Suprapubic skin (tissue), 4 donors: ENCODE data around the gene CLASRP. TPM values are rescaled to one million over a fixed set of nuclear protein-coding genes. Genes with fewer than 3 reads are reported as not detected.

ENCODE experiments used
- DNase-seq, 2 donors: peaks; one replicate each; pipeline ENCODE4 v3.0.0-alpha.2; 2019; ENCODE audit warnings: low spot score in 2 of 2
- H3K27ac ChIP-seq: fragments of 200-600 bp; sonication (generic); one replicate; pipeline ENCODE4 v1.5.1; 2019
- H3K27me3 ChIP-seq: fragments of 200-600 bp; sonication (generic); one replicate; pipeline ENCODE4 v1.5.1; 2019
- H3K36me3 ChIP-seq: fragments of 200-600 bp; sonication (generic); one replicate; pipeline ENCODE4 v1.5.1; 2019
- H3K4me1 ChIP-seq: fragments of 200-600 bp; sonication (generic); one replicate; pipeline ENCODE4 v1.5.1; 2019
- H3K4me3 ChIP-seq: fragments of 200-600 bp; sonication (generic); one replicate; pipeline ENCODE4 v1.5.1; 2019; ENCODE audit warnings: mild to moderate bottlenecking
- H3K9me3 ChIP-seq: fragments of 200-600 bp; sonication (generic); one replicate; pipeline ENCODE4 v1.5.1; 2019
- CTCF ChIP-seq, 2 donors: fragments of 200-600 bp in 1 of 2; fragments of 450-650 bp in 1 of 2; sonication (generic) in 1 of 2; IDR thresholded peaks; one replicate each; pipeline ENCODE4 v1.5.1; 2016 to 2019; ENCODE audit warnings: antibody characterized with exemption in 2 of 2, mild to moderate bottlenecking in 1 of 2, moderate library complexity in 1 of 2
- EP300 ChIP-seq: sonication (generic); formaldehyde crosslinking; IDR thresholded peaks from one replicate; pipeline ENCODE4 v1.6.1; 2017; ENCODE audit warnings: antibody characterized with exemption
- POLR2A ChIP-seq, 2 donors: fragments of 450-650 bp; IDR thresholded peaks; one replicate each; pipeline ENCODE4 v1.6.1; 2017; ENCODE audit warnings: antibody characterized with exemption in 2 of 2, mild to moderate bottlenecking in 2 of 2, moderate library complexity in 2 of 2
- POLR2AphosphoS5 ChIP-seq, 3 donors: sonication (generic); formaldehyde crosslinking; IDR thresholded peaks; one replicate each; pipeline ENCODE4 v1.6.1; 2017; ENCODE audit warnings: antibody characterized with exemption in 3 of 3
- WGBS: methylation state at CpG from one replicate; pipeline ENCODE4 v1.1.5; 2018; 5-methylcytosine and 5-hydroxymethylcytosine counted together
- total RNA-seq, 4 donors: library from RNA; depleted of rRNA; stranded (reverse); fragments of >200 nt; gene quantifications; one replicate each; pipeline ENCODE4 v1.1.0, GENCODE V29; 2016

Gene CLASRP
- total RNA-seq, 4 donors from 2014 or later, result 55.3 to 135 (median 84.3) TPM

GRCh38 chr19:45066921-45067661, 28.2 kb downstream of the CLASRP start:
- no peak for TF ChIP-seq POLR2AphosphoS5 (IDR thresholded peaks at IDR 0.05)
- TF ChIP-seq EP300, result no peak
- Histone ChIP-seq H3K9me3 (no peaks in the 10 kb centered on the region), H3K27ac (no peak overlapping the region), H3K36me3 (peaks cover 94% of the 10 kb centered on the region), H3K4me1 (peaks cover 18% of the 10 kb centered on the region), H3K27me3 (no peaks in the 10 kb centered on the region), H3K4me3 (no peak overlapping the region)
- DNase-seq, result no peak
- WGBS, result 95% methylated on average over 26 of the region's 38 CpGs

GRCh38 chr19:45068041-45068440, 29.2 kb downstream of the CLASRP start:
- no peak for DNase-seq
- 82% methylated on average over 6 of the region's 10 CpGs for WGBS
- Histone ChIP-seq H3K27me3 (no peaks in the 10 kb centered on the region), H3K4me1 (peaks cover 28% of the 10 kb centered on the region), H3K4me3 (no peak overlapping the region), H3K36me3 (peaks cover 91% of the 10 kb centered on the region), H3K27ac (no peak overlapping the region), H3K9me3 (no peaks in the 10 kb centered on the region)
- TF ChIP-seq EP300 (no peak), POLR2AphosphoS5 (IDR thresholded peaks at IDR 0.05) (no peak), POLR2A (IDR thresholded peaks at IDR 0.05) (no peak)

- no peak for DNase-seq
- Histone ChIP-seq H3K27me3 (no peaks in the 10 kb centered on the region), H3K4me1 (peaks cover 28% of the 10 kb centered on the region), H3K4me3 (no peak overlapping the region), H3K9me3 (no peaks in the 10 kb centered on the region), H3K36me3 (peaks cover 82% of the 10 kb centered on the region), H3K27ac (peak overlapping the region; percentile 31)
- TF ChIP-seq EP300 (no peak), POLR2AphosphoS5 (IDR thresholded peaks at IDR 0.05) (no peak), CTCF (IDR thresholded peaks at IDR 0.05) (no peak), POLR2A (IDR thresholded peaks at IDR 0.05) (no peak)
- WGBS, result 55% methylated on average over 13 of the region's 13 CpGs
Measured at GRCh38 chr19:45069056-45069455, 30.2 kb downstream of the CLASRP start.

- DNase-seq, result no peak
- TF ChIP-seq POLR2A (IDR thresholded peaks at IDR 0.05), result no peak
- TF ChIP-seq POLR2AphosphoS5 (IDR thresholded peaks at IDR 0.05), result no peak
- no peak for TF ChIP-seq CTCF (IDR thresholded peaks at IDR 0.05)
- TF ChIP-seq EP300, result no peak
- Histone ChIP-seq H3K27me3 (no peaks in the 10 kb centered on the region), H3K4me1 (peaks cover 36% of the 10 kb centered on the region), H3K36me3 (peaks cover 71% of the 10 kb centered on the region), H3K4me3 (no peak overlapping the region), H3K27ac (peak overlapping the region; percentile 6), H3K9me3 (no peaks in the 10 kb centered on the region)
- 90% methylated on average over 5 of the region's 6 CpGs for WGBS
Measured at GRCh38 chr19:45070214-45070613, 31.4 kb downstream of the CLASRP start.

- Histone ChIP-seq H3K27ac (peak overlapping the region; percentile 53), H3K4me1 (peaks cover 44% of the 10 kb centered on the region), H3K27me3 (no peaks in the 10 kb centered on the region), H3K36me3 (peaks cover 63% of the 10 kb centered on the region), H3K4me3 (no peak overlapping the region), H3K9me3 (no peaks in the 10 kb centered on the region)
- WGBS, result 65% methylated on average over 14 of the region's 19 CpGs
- no peak for DNase-seq
- TF ChIP-seq POLR2AphosphoS5 (IDR thresholded peaks at IDR 0.05) (peak in 1 of 3 donors; percentile 13), EP300 (no peak)
Measured at GRCh38 chr19:45070861-45071544, 32.2 kb downstream of the CLASRP start.

GRCh38 chr19:45071545-45071938, 32.7 kb downstream of the CLASRP start:
- Histone ChIP-seq H3K9me3 (no peaks in the 10 kb centered on the region), H3K4me3 (no peak overlapping the region), H3K36me3 (peaks cover 60% of the 10 kb centered on the region), H3K27me3 (no peaks in the 10 kb centered on the region), H3K4me1 (peaks cover 49% of the 10 kb centered on the region), H3K27ac (peak overlapping the region; percentile 53)
- TF ChIP-seq EP300 (no peak), POLR2AphosphoS5 (IDR thresholded peaks at IDR 0.05) (no peak), CTCF (IDR thresholded peaks at IDR 0.05) (no peak), POLR2A (IDR thresholded peaks at IDR 0.05) (no peak)
- DNase-seq, result no peak
- WGBS, result 72% methylated on average over 13 of the region's 25 CpGs
